AG08396 (cell line): Measurements from ENCODE around the gene ORM1.
A peak's percentile ranks its signal among the peaks of the same experiment; 100 is the strongest.

Experiments used
- DNase-seq: peaks from one replicate; pipeline ENCODE4 v3.0.0; 2012; ENCODE audit warnings: low spot score, mixed read lengths

Gene ORM1

GRCh38 chr9:114366334-114367128, 43.6 kb downstream of the ORM1 start:
- peak; percentile 82 for DNase-seq

- DNase-seq: no peak
These were observed 44.5 kb downstream of the ORM1 start for GRCh38 chr9:114367366-114367765.

DNA sequence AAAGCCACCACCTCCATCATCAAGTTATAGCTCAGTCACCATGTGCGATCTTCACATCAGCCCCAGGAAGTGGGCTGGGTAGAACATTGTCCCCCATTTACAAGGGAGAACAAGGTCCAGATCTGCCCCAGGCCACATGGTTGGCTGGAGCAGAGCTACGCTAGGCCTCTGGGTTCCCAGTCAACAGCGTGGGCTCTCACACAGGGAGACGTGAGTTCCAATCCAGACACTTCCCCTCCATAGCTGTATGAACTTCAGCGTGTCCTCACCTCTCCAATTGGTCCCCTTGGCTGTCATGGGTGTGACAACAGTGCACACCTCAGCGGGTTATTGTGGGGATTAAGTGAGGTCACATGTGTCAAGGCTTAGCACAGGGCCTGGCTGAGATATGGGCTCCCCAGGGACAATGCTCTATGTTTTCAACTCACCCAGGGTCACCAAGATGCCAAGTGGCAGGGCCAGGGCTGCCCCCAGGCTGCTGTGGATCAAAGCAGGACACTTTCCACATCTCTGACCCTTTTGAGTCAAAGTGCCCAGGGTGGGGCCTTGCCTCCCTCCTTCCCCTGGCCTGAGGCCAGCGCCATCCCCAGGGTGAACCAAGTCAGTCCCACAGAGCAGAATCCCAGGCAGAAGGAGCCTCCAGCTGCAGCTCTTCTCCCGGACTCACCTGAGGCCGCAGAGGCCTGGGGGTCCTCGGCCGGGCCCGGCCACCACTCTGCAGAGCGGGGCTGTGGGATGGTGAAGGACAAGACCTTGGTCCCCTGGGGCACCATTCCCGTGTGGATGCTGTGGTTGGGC, 45.1 kb downstream of the ORM1 start:
- no peak for DNase-seq

GRCh38 chr9:114369216-114370130, 46.6 kb downstream of the ORM1 start:
- DNase-seq: no peak

DNA sequence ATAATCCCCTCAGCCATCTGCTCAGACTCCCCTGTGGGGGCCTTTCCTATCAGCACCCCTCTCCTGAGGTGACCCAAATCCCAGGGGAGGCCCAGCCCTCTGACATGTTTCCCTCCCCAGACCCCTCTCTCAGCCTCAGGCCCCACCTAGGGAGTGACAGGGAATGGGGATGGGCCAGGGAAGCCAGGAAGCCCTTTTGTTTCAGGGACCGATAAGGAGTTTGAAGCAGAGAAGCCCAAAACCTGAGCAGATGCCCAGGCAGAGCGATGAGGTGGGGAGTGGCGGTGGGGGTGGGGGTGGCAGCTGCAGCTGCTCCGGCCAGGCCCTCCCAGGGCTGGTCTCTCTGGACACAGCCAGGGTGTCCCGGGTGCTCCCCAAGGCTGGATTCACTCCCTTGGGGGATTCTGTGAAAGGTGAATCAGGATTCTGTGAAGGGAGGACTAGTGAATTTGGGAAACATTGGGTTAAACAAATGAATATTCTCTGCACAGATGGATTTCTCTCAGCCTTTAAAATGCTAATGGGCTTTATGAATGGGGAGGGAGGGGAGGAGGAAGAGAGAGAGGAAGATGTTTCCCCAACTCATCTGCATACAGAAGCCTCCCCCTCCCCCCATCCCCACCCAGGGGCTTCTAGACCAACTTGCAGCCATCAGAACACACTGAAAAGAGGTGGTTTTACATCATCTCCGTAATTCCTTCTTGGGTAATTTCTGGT, 47.5 kb downstream of the ORM1 start:
- no peak for DNase-seq

GRCh38 chr9:114370968-114371320, 48.0 kb downstream of the ORM1 start:
- no peak for DNase-seq

DNA sequence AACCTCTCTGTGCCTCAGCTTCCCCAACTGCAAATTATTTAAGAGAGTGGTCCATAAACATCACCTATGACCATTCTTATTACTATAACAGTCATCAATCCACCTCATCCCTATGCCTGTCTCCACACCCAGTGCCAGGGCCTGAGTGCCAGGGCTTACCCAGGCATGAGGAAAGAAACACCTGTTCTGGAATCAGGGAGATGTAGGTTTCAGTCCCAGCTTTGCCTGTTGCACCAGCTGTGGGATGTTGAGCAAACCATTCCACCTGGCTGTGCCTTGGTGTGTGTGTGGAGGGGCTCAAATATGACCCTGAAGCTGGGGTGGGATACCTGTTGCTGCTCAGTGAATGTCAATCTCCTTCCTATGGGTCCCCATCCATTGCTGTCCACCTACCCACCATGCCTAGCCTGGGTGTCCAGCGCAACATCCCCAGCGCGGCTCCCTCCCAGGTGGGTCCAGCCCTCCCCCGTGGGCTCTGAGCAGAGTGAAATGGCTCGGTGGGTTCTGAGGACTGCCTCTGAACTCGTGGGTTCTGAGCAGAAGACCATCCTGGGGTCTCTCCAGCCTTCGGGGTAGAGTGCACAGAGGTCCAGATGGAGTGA, 48.5 kb downstream of the ORM1 start:
- DNase-seq: no peak

DNA sequence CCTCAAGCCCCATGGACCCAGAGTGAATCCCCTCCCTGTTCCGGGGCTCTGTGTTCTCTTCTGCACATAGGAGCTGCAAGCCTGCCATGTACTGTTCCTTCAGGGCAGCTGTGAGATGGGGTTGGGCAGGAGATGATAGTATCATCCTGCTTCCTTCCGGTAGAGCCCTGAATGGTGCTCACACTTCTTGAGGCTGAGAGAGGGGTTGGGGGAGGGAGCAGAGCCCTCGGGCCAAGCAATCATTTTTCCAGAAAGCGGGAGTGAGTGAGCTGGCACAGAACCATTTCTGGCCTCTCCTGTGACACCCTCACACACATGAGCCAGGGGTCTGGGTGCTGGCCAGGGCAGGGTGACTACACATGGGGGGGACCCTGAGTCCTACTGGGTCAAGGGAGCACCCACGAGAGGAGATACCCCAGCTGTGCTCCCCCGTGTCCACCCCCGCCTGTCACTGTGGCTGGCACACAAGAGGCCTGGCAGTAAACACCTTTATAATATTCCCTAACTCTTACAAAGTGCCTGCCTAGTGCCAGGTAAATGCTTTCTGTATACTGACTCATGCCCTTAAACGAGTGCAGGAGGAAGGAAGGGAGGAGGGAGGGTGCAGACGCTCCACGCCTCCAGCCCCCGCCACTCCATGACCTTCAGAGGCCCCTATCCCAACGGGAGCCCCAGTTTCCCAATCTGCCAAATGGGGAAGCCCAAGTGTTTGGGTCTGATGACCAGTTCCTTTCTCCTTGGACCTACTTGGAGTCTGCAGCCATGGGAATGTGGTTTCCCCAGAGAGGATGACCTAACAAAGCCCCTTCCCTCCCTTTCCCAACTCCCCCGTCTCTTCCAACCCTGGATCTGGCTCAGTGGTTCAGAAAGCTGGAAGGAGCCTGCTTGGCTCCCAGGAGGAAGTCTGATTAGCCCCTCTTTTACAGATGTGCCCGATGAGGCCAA, 49.3 kb downstream of the ORM1 start:
- DNase-seq: no peak

DNA sequence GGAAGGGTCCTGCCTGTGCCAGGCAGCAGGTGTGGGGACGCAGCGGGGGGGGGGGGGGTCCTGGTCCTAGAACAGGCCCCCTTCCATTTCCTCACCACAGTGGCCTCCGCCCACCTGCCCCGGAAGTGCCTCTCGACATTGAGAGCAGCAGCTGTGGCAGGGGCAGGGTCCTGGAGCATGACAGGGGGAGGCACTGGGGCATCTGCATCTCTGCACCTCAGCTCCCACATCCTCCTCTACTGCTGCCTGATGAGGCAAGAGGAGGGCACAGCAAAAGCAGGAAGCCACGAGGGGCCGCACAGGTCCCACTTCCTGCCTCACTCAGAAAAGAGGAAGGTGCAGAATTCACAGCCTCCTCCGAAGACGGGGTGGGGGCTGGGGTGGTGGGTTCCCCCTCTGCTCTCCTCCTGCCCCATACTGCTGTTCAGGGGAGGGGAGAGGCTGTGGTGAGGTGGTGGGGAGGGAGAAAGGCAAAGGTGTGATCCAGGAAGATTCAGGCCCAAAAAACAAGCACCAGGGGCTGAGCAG, 50.1 kb downstream of the ORM1 start:
- DNase-seq: no peak

GRCh38 chr9:114373960-114374730, 51.2 kb downstream of the ORM1 start:
- DNase-seq: no peak

- DNase-seq: no peak
These were observed 52.0 kb downstream of the ORM1 start for GRCh38 chr9:114374936-114375335.

DNA sequence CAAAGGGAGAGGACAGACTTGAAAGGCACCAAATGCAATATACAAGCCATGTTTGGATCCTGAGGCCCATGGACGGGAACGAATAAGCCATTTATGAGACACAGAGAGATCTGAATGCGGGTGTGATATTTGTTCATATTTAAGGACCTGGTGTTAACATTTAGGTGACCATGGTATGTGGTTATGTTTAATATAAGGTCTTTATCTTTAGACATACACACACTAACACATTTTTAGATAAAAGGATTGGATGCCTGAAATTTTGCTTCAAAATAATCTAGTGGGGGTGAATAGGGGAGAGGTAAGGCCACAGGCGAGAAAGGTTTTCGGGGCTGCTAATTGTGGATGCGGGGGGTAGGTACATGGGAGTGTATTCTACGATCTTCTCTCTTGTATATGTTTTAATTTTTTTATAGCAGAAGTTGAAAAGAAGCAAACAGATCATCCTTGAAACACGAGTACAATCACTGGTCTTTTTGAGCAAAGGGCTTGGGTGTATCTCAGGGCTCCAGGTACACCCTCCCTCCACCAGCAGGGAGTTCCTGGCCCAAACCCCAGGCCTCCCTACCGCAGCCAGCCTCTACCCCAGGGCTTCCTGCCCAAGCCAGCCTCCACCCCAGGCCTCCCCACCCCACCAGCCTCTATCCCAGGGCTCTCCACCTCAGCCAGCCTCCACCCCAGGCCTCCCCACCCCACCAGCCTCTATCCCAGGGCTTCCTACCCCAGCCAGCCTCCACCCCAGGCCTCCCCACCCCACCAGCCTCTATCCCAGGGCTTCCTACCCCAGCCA, 52.7 kb downstream of the ORM1 start:
- DNase-seq: no peak
